ENCODE data around the gene GNMT.

- TF ChIP-seq POLR2A (IDR thresholded peaks at IDR 0.05) (no peak), CTCF (IDR thresholded peaks at IDR 0.05) (no peak)
Measured at GRCh38 chr6:42932412-42932811, 28.1 kb upstream of the GNMT start.

Data from lower leg skin (tissue), 3 donors.